Activated T-cell treated with anti-CD3 and anti-CD28 coated beads, Interleukin-2, amount 50 U/mL, for 24 hours (primary cell): ENCODE data around the gene ANO9.
A peak's percentile ranks its signal among the peaks of the same experiment; 100 is the strongest.

ENCODE experiments used
- DNase-seq: peaks from one replicate; pipeline ENCODE4 v3.0.0-alpha.2; 2020
- H3K27ac Mint-ChIP-seq: 2 replicates; pipeline ENCODE4 v1.8.0; 2020; ENCODE audit warnings: mild to moderate bottlenecking, mixed read lengths
- H3K27me3 Mint-ChIP-seq: 2 replicates; pipeline ENCODE4 v1.8.0; 2020; ENCODE audit warnings: mixed read lengths
- H3K36me3 Mint-ChIP-seq: 2 replicates; pipeline ENCODE4 v1.8.0; 2020; ENCODE audit warnings: low read depth, mixed read lengths
- H3K4me1 Mint-ChIP-seq: 2 replicates; pipeline ENCODE4 v1.8.0; 2020; ENCODE audit warnings: low read depth, mixed read lengths
- H3K4me3 Mint-ChIP-seq: 2 replicates; pipeline ENCODE4 v1.8.0; 2020; ENCODE audit warnings: mild to moderate bottlenecking, moderate library complexity, mixed read lengths
- H3K9me3 Mint-ChIP-seq: 2 replicates; pipeline ENCODE4 v1.8.0; 2020; ENCODE audit warnings: mixed read lengths

ANO9 gene, protein sequence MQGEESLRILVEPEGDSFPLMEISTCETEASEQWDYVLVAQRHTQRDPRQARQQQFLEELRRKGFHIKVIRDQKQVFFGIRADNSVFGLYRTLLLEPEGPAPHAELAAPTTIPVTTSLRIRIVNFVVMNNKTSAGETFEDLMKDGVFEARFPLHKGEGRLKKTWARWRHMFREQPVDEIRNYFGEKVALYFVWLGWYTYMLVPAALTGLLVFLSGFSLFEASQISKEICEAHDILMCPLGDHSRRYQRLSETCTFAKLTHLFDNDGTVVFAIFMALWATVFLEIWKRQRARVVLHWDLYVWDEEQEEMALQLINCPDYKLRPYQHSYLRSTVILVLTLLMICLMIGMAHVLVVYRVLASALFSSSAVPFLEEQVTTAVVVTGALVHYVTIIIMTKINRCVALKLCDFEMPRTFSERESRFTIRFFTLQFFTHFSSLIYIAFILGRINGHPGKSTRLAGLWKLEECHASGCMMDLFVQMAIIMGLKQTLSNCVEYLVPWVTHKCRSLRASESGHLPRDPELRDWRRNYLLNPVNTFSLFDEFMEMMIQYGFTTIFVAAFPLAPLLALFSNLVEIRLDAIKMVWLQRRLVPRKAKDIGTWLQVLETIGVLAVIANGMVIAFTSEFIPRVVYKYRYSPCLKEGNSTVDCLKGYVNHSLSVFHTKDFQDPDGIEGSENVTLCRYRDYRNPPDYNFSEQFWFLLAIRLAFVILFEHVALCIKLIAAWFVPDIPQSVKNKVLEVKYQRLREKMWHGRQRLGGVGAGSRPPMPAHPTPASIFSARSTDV

DNA sequence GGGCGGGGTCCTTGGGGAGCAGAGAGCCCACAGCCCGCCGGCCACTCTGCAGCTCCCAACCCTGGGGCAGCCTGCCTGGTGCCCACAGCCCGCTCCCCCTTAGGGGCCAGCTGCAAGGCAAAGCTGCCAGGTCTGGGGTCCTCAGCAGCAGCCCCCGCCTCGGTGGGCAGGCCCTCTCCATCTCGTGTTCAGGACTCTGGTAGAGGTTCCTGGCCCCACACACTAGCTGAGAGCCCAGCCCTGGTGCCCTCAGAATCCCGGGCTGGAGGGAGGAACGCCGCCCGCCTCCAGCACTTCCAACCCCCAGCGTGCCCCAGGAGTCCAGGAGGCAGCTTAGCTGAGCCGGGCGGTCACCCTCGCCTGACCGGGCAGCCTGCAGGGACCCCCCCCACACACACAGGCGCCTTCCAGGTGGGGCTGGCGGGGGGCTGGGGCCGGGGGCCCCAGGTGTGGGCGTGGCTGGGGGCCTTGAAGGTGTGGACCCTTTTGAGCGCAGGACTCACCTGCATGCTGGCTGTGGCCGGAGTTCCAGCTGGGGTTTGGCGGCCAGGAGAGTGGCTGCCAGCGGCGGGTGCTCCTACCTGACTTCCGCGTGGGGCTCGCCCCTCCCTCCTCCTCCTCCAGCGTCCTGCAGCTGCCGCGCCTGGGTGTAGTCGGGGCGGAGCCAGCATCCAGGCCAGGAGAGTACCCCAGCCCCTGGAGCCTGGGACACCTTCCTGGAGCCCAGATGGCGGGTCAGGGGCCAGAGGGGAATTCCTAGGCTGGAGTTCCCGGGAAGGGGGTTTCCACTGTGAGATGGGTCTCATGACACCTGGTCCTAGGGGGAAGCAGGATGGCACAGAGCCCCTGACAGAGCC, at the start of gene ANO9:
Gene ANO9 (minus strand): TSS at position 594 of the 857 bp plus-strand sequence. CDS start 85 bp downstream, at position 509.
- H3K4me3 Mint-ChIP-seq, result peak within 1 kb of the TSS; percentile 76
- no peaks in the 10 kb centered on the region for H3K9me3 Mint-ChIP-seq
- peaks cover 34% of the 10 kb centered on the region for H3K4me1 Mint-ChIP-seq
- no peaks in the 10 kb centered on the region for H3K27me3 Mint-ChIP-seq
- H3K27ac Mint-ChIP-seq, result peak within 1 kb of the TSS; percentile 26
- no peaks in the 10 kb centered on the region for H3K36me3 Mint-ChIP-seq
- peak; percentile 77 for DNase-seq

DNA sequence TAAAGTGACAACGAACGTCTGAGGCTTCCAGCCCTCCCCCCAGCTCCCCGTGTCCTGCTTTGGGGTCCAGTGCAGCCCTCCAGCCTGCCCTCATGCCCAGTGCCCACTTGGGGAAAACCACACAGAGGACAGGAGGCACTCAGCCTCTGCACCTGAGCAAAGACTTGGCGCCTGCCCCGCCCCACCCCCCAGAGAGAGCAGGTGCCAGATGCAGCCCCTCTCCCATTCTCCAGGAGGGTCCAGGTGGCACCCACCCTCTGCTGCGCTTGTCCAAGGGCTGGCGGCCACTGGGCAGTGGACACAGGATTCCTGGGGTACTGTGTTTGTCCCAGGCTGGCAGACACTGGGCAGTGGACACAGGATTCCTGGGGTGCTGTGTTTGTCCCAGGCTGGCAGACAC, 49.5 kb upstream of the ANO9 start:
- H3K4me3 Mint-ChIP-seq, result no peak overlapping the region
- peaks cover 60% of the 10 kb centered on the region for H3K36me3 Mint-ChIP-seq
- DNase-seq, result no peak
- H3K27ac Mint-ChIP-seq, result no peak overlapping the region
- no peaks in the 10 kb centered on the region for H3K9me3 Mint-ChIP-seq
- H3K4me1 Mint-ChIP-seq, result no peaks in the 10 kb centered on the region
- no peaks in the 10 kb centered on the region for H3K27me3 Mint-ChIP-seq

- no peaks in the 10 kb centered on the region for H3K4me1 Mint-ChIP-seq
- no peak for DNase-seq
- H3K4me3 Mint-ChIP-seq, result no peak overlapping the region
- no peak overlapping the region for H3K27ac Mint-ChIP-seq
- no peaks in the 10 kb centered on the region for H3K27me3 Mint-ChIP-seq
- peaks cover 56% of the 10 kb centered on the region for H3K36me3 Mint-ChIP-seq
- no peaks in the 10 kb centered on the region for H3K9me3 Mint-ChIP-seq
Measured at GRCh38 chr11:490930-491260, 49.1 kb upstream of the ANO9 start.

- no peak overlapping the region for H3K27ac Mint-ChIP-seq
- no peaks in the 10 kb centered on the region for H3K27me3 Mint-ChIP-seq
Measured at GRCh38 chr11:490186-490929, 48.5 kb upstream of the ANO9 start.

DNA sequence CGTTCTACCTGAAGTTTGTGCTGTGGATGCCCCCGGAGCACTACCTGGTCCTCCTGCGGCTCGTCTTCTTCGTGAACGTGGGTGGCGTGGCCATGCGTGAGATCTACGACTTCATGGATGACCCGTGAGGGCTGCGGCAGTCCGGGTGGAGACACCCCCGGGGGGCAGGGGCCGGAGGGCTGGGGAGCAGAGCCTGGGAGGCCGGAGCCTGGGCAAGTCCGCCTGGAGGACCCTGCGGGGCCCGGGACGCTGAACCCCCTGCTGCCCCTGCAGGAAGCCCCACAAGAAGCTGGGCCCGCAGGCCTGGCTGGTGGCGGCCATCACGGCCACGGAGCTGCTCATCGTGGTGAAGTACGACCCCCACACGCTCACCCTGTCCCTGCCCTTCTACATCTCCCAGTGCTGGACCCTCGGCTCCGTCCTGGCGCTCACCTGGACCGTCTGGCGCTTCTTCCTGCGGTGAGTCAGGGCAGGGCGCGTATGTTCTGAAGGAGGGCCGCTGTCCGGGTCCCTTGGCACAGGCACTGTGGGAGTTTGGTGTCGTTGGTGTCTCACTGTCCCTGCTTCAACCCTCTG, 47.9 kb upstream of the ANO9 start:
- Mint-ChIP-seq H3K4me3 (no peak overlapping the region), H3K27ac (no peak overlapping the region), H3K4me1 (no peaks in the 10 kb centered on the region), H3K9me3 (no peaks in the 10 kb centered on the region), H3K36me3 (peaks cover 46% of the 10 kb centered on the region), H3K27me3 (no peaks in the 10 kb centered on the region)
- DNase-seq, result no peak

More at GRCh38 chr11:490186-490929, 48.5 kb upstream of the ANO9 start:
- H3K4me1 Mint-ChIP-seq, result no peaks in the 10 kb centered on the region
- peaks cover 50% of the 10 kb centered on the region for H3K36me3 Mint-ChIP-seq
- no peak overlapping the region for H3K4me3 Mint-ChIP-seq
- H3K9me3 Mint-ChIP-seq, result no peaks in the 10 kb centered on the region
- no peak for DNase-seq

- no peak for DNase-seq
- Mint-ChIP-seq H3K4me3 (no peak overlapping the region), H3K36me3 (peaks cover 41% of the 10 kb centered on the region), H3K9me3 (no peaks in the 10 kb centered on the region), H3K27me3 (no peaks in the 10 kb centered on the region), H3K27ac (no peak overlapping the region), H3K4me1 (no peaks in the 10 kb centered on the region)
Measured at GRCh38 chr11:488992-489391, 47.2 kb upstream of the ANO9 start.

GRCh38 chr11:488579-488978, 46.8 kb upstream of the ANO9 start:
- Mint-ChIP-seq H3K4me1 (no peaks in the 10 kb centered on the region), H3K27me3 (no peaks in the 10 kb centered on the region), H3K27ac (no peak overlapping the region), H3K4me3 (no peak overlapping the region), H3K36me3 (peaks cover 39% of the 10 kb centered on the region), H3K9me3 (no peaks in the 10 kb centered on the region)
- no peak for DNase-seq

GRCh38 chr11:488062-488461, 46.3 kb upstream of the ANO9 start:
- Mint-ChIP-seq H3K36me3 (peaks cover 34% of the 10 kb centered on the region), H3K27me3 (no peaks in the 10 kb centered on the region), H3K4me3 (no peak overlapping the region), H3K4me1 (no peaks in the 10 kb centered on the region), H3K9me3 (no peaks in the 10 kb centered on the region), H3K27ac (no peak overlapping the region)
- no peak for DNase-seq

GRCh38 chr11:487571-488021, 45.8 kb upstream of the ANO9 start:
- no peak overlapping the region for H3K4me3 Mint-ChIP-seq
- DNase-seq, result no peak
- no peaks in the 10 kb centered on the region for H3K4me1 Mint-ChIP-seq
- no peaks in the 10 kb centered on the region for H3K9me3 Mint-ChIP-seq
- no peak overlapping the region for H3K27ac Mint-ChIP-seq
- H3K36me3 Mint-ChIP-seq, result peaks cover 30% of the 10 kb centered on the region
- no peaks in the 10 kb centered on the region for H3K27me3 Mint-ChIP-seq

DNA sequence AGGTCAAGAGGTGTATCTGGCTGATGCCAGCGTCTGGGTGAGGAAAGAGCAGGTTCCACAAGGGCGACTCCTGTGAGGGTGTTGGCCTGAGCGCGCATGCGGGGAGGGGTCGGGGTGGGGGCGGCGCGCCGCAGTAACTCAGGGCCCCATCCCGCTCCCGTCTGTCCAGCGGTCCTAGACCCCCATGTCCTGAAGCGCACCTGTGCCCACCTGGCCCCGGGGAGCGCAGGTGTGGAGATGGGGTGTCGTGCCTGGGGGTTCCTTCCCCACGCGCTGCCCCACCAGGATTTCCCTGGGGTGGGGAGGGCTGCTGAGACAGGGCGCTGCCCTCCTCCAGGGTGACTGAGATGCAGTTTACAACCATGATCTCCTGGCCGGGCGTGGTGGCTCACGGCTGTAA, 44.4 kb upstream of the ANO9 start:
- H3K27me3 Mint-ChIP-seq, result no peaks in the 10 kb centered on the region
- H3K4me3 Mint-ChIP-seq, result no peak overlapping the region
- H3K36me3 Mint-ChIP-seq, result peaks cover 22% of the 10 kb centered on the region
- no peaks in the 10 kb centered on the region for H3K9me3 Mint-ChIP-seq
- H3K4me1 Mint-ChIP-seq, result no peaks in the 10 kb centered on the region
- DNase-seq, result no peak
- H3K27ac Mint-ChIP-seq, result no peak overlapping the region

DNA sequence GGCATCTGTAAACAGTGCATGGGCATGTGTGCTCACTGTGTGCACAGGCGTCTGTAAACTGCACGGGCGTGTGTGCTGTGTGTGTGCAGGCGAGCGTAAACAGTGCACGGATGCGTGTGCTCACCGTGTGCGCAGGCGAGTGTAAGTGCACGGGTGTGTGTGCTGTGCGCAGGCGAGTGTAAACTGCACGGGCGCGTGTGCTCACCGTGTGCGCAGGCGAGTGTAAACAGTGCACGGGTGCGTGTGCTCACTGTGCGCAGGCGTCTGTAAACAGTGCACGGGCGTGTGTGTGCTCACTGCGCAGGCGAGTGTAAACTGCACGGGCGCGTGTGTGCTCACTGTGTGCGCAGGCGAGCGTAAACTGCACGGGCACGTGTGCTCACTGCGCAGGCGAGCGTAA, 42.8 kb upstream of the ANO9 start:
- Mint-ChIP-seq H3K9me3 (no peaks in the 10 kb centered on the region), H3K4me3 (no peak overlapping the region), H3K4me1 (no peaks in the 10 kb centered on the region), H3K27me3 (no peaks in the 10 kb centered on the region), H3K27ac (no peak overlapping the region), H3K36me3 (peaks cover 17% of the 10 kb centered on the region)
- no peak for DNase-seq

DNA sequence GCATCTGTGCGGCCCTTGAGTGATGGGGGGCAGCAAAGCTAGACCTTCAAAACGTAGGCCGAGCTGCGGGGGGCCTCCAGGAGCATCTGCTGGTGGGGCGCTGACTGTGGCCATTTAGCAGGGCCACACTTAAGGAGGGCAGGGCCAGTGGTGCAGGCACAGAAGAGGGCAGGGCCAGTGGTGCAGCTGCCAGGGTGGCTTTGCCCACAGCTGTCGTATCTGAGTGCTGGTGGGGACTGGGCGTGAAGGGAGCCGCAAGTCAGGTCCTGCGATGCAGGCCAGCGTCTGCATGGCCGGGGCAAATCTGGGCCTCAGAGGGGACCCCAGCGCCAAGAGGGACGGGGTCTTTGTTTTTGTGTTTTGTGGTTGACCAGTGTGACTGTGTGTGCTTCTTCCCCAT, 37.5 kb upstream of the ANO9 start:
- DNase-seq, result no peak
- Mint-ChIP-seq H3K4me3 (no peak overlapping the region), H3K4me1 (no peaks in the 10 kb centered on the region), H3K27ac (no peak overlapping the region), H3K36me3 (peaks cover 13% of the 10 kb centered on the region), H3K9me3 (no peaks in the 10 kb centered on the region), H3K27me3 (no peaks in the 10 kb centered on the region)

DNA sequence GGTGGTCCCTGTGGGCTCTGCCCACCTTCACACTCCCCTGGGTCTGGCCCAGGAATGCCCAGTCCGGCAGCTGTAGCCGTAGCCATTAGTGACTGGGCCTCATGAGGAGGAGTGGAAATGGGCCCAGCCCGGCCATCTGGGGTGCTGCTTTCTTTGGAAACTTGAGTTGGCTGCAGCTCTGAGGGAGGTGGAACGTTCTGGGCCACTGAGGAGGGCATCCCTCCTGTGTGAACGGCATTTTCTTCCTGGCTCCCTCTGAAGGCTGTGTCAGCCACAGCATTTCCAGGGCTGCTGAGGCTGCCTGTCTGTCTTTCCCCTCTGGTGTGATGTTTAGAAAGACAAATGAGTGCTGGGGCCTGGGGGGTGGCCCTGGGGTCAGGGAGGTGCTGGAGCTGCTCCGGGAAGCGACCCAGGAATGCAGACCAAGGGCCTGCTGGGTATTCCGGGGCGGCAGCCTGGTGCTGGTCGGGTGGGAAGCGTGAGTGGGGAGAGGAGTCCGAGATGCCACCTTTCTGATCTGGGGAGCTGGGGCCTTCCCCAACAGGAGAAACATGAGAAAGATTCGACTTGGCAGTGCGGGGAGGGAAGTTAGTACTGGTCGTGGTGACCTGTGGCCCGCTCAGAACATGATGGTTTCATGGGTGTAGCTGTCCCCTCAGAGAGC, 35.4 kb upstream of the ANO9 start:
- Mint-ChIP-seq H3K9me3 (no peaks in the 10 kb centered on the region), H3K27me3 (no peaks in the 10 kb centered on the region), H3K27ac (no peak overlapping the region), H3K4me3 (no peak overlapping the region), H3K36me3 (peaks cover 13% of the 10 kb centered on the region), H3K4me1 (no peaks in the 10 kb centered on the region)
- DNase-seq, result no peak
